IMR-90 (cell line): ENCODE measurements around the gene FGF7. TPM values are rescaled to one million over a fixed set of nuclear protein-coding genes. Genes with fewer than 3 reads are reported as not detected.

ENCODE experiments used
- ATAC-seq: fragments of 200-7000 bp; cut with Tn5 transposase; 2 replicates; pipeline ENCODE4 v1.9.1; 2020; ENCODE audit warnings: low read depth, mild to moderate bottlenecking, moderate library complexity
- BruUV-seq: library from RNA; stranded (reverse); fragments of 400-500 nt; replicated peaks from 2 replicates; lab custom pipeline; 2021; lab: Mats Ljungman, UMichigan
- CTCF ChIA-PET: fragments of 300-600 bp; formaldehyde crosslinking; extraction: SDS; loops from one replicate; lab custom pipeline; 2021; ENCODE audit warnings: antibody characterized with exemption; lab: Yijun Ruan, JAX
- POLR2A ChIA-PET: fragments of 300-600 bp; sonication (Branson Sonifier 250); formaldehyde crosslinking; loops from one replicate; lab custom pipeline; 2022; ENCODE audit warnings: antibody characterized with exemption; ENCODE audit not compliant: unreplicated experiment; lab: Charles Lee
- DNase-seq: peaks from one replicate; pipeline ENCODE4 v3.0.0; 2013
- H2AFZ ChIP-seq: replicated peaks from 2 replicates; pipeline ENCODE3; 2013; ENCODE audit warnings: low read length, mild to moderate bottlenecking; ENCODE audit not compliant: poor library complexity
- H2AK5ac ChIP-seq: 2 replicates; pipeline ENCODE4 v1.6.1; 2013; ENCODE audit warnings: low read depth, low read length, inconsistent platforms
- H2AK9ac ChIP-seq: replicated peaks from 2 replicates; pipeline ENCODE3; 2013; ENCODE audit warnings: mild to moderate bottlenecking, low read depth, low read length, moderate library complexity; ENCODE audit not compliant: poor library complexity
- H2BK120ac ChIP-seq: 2 replicates; pipeline ENCODE4 v1.6.1; 2013; ENCODE audit warnings: low read depth, low read length, inconsistent platforms
- H2BK15ac ChIP-seq: 3 replicates; pipeline ENCODE4 v1.6.1; 2013; ENCODE audit warnings: low read depth, low read length, inconsistent platforms
- H2BK20ac ChIP-seq: 2 replicates; pipeline ENCODE4 v1.6.1; 2013; ENCODE audit warnings: low read depth, mild to moderate bottlenecking, inconsistent platforms, low read length, moderate library complexity
- H2BK5ac ChIP-seq: 2 replicates; pipeline ENCODE4 v1.6.1; 2013; ENCODE audit warnings: mild to moderate bottlenecking, low read depth, low read length, inconsistent platforms; ENCODE audit not compliant: poor library complexity, severe bottlenecking
- H3K14ac ChIP-seq: replicated peaks from 2 replicates; pipeline ENCODE4 v1.6.1; 2013; ENCODE audit warnings: low read depth, low read length, inconsistent platforms
- H3K18ac ChIP-seq: 2 replicates; pipeline ENCODE4 v1.6.1; 2013; ENCODE audit warnings: low read depth, low read length, control low read depth
- H3K23ac ChIP-seq: 2 replicates; pipeline ENCODE4 v1.6.1; 2013; ENCODE audit warnings: low read depth, low read length, inconsistent platforms
- H3K27ac ChIP-seq: 2 replicates; pipeline ENCODE4 v1.5.1; 2013; ENCODE audit warnings: mild to moderate bottlenecking, control low read depth, low read length; ENCODE audit not compliant: insufficient read depth
- H3K27me3 ChIP-seq: 2 replicates; pipeline ENCODE4 v1.6.1; 2013; ENCODE audit warnings: low read length; ENCODE audit not compliant: control insufficient read depth, insufficient read depth
- H3K36me3 ChIP-seq: 2 replicates; pipeline ENCODE4 v1.6.1; 2013; ENCODE audit warnings: low read length, mixed read lengths; ENCODE audit not compliant: control insufficient read depth, insufficient read depth
- H3K4ac ChIP-seq: 2 replicates; pipeline ENCODE4 v1.6.1; 2013; ENCODE audit warnings: low read depth, low read length, inconsistent platforms
- H3K4me1 ChIP-seq: 2 replicates; pipeline ENCODE4 v1.6.1; 2013; ENCODE audit warnings: low read length, mixed read lengths; ENCODE audit not compliant: control insufficient read depth, insufficient read depth
- H3K4me2 ChIP-seq: 2 replicates; pipeline ENCODE4 v1.6.1; 2013; ENCODE audit warnings: low read depth, mild to moderate bottlenecking, control low read depth, low read length, moderate library complexity
- H3K4me3 ChIP-seq: 2 replicates; pipeline ENCODE4 v1.5.1; 2013; ENCODE audit warnings: low read depth, mild to moderate bottlenecking, control low read depth, low read length, moderate library complexity; ENCODE audit not compliant: insufficient read depth
- H3K56ac ChIP-seq: 2 replicates; pipeline ENCODE4 v1.6.1; 2013; ENCODE audit warnings: low read length, inconsistent platforms; ENCODE audit not compliant: insufficient read depth; ENCODE audit errors: extremely low read depth
- H3K79me1 ChIP-seq, 2 experiments: 2 replicates each; pipeline ENCODE4 v1.6.1; 2013; ENCODE audit warnings: low read length in 2 of 2, inconsistent platforms in 1 of 2, low read depth in 1 of 2
- H3K9ac ChIP-seq: 2 replicates; pipeline ENCODE4 v1.6.1; 2013; ENCODE audit warnings: low read depth, low read length, control low read depth
- H3K9me1 ChIP-seq: 2 replicates; pipeline ENCODE4 v1.6.1; 2013; ENCODE audit warnings: low read length, inconsistent platforms; ENCODE audit not compliant: insufficient read depth
- H3K9me3 ChIP-seq: 2 replicates; pipeline ENCODE4 v1.6.1; 2013; ENCODE audit warnings: low read length; ENCODE audit not compliant: control insufficient read depth, insufficient read depth
- H4K20me1 ChIP-seq: 2 replicates; pipeline ENCODE4 v1.6.1; 2013; ENCODE audit warnings: low read length, inconsistent platforms; ENCODE audit not compliant: insufficient read depth
- H4K5ac ChIP-seq: 2 replicates; pipeline ENCODE4 v1.6.1; 2013; ENCODE audit warnings: mild to moderate bottlenecking, low read depth, low read length, control low read depth
- H4K8ac ChIP-seq, 2 experiments: 2 replicates each; pipeline ENCODE4 v1.6.1; 2013; ENCODE audit warnings: low read depth in 2 of 2, low read length in 2 of 2, control low read depth in 1 of 2, inconsistent platforms in 1 of 2
- H4K91ac ChIP-seq: 2 replicates; pipeline ENCODE4 v1.6.1; 2013; ENCODE audit warnings: low read depth, low read length, inconsistent platforms; ENCODE audit not compliant: insufficient read depth
- CEBPB ChIP-seq: IDR thresholded peaks from 2 replicates; pipeline ENCODE4 v1.6.1; 2012; ENCODE audit warnings: low read depth, low read length, improper control_type of control experiment
- RFX5 ChIP-seq: IDR thresholded peaks from 2 replicates; pipeline ENCODE4 v1.8.0; 2012; ENCODE audit warnings: low read depth, mild to moderate bottlenecking, low read length, moderate library complexity
- WGBS, 2 experiments: methylation state at CpG; one replicate each; pipeline versions ENCODE4 v1.1.5 to v1.1.7; 2013; ENCODE audit warnings: missing lambda C conversion rate in 2 of 2; ENCODE audit not compliant: insufficient read length in 1 of 2; ENCODE audit errors: extremely low coverage in 2 of 2; 5-methylcytosine and 5-hydroxymethylcytosine counted together
- dilution Hi-C: fragments of 300-500 bp; cut with HindIII; formaldehyde crosslinking; loops from one replicate; pipeline ENCODE4 v1.14.3; 2018; ENCODE audit warnings: low sequenced_read_pairs; ENCODE audit not compliant: unreplicated experiment
- in situ Hi-C: fragments of 300-500 bp; cut with MboI; formaldehyde crosslinking; loops from 3 replicates; pipeline ENCODE4 v1.14.3; 2019; ENCODE audit warnings: low sequenced_read_pairs, inconsistent platforms, mixed read lengths
- intact Hi-C: fragments of 100-400 bp; cut with micrococcal nuclease; formaldehyde crosslinking; loops from 2 replicates; pipeline ENCODE4 v1.10.0; 2022
- polyA plus RNA-seq, 3 experiments: library from polyadenylated mRNA; depleted of rRNA; stranded (reverse); fragments of >200 nt; gene quantifications; 2 replicates each; pipeline ENCODE4 v1.2.3, GENCODE V29; 2012; ENCODE audit warnings: low replicate concordance in 1 of 3
- total RNA-seq: library from RNA; depleted of rRNA; stranded (reverse); fragments of >200 nt; gene quantifications from 2 replicates; pipeline ENCODE4 v1.2.3, GENCODE V29; 2012

The FGF7 gene
- total and polyA plus RNA-seq, 2 of the 4 experiments (the other 2 are of a cell fraction): 27.3 to 34.8 TPM

DNA sequence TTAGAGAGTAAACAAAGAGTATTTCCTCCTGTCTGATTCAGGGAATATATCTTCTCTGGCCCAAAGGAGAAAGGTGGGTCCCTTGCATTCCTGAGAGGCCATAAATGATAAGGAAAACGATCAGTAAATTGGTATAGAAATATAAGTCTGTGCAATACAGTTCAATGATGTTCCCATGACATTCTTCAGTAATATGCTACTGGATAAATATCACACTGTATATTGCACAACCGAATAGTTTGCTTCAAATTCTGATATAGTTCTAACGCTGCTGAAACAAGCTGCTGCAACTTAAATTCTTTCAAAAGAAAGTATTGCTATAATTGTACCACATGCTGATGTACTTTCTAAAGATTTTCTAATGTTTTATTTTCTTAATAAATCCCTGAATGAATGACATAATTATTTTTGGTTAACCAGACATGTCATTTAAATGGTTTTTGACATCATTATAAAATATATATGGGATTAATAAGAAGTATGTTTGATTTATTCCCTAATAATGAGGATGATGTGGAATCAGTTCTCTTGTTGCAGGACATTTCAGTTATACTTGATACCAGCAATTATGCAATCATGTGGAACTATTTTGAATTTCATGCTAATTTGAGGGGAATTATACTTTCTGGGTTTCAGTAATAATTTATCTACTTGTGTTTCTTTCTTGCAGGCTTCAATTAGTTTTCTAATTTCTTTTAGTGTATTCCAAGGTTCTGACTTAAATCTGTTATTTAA, 44.9 kb downstream of the FGF7 start:
- no peak overlapping the region for H3K27ac ChIP-seq
- no peak overlapping the region for H3K14ac ChIP-seq
- H3K4me1 ChIP-seq: peaks cover 5% of the 10 kb centered on the region; the same call in 1 of the 2 replicates
- no peak overlapping the region for H3K18ac ChIP-seq
- TF ChIP-seq CEBPB (peak; percentile 82), RFX5 (no peak)
- 0 out of 2 replicates have a peak, but pooled peaks cover 3% of the 10 kb centered on the region for H3K9me1 ChIP-seq
- no peak for ATAC-seq
- H2AK9ac ChIP-seq: no peak overlapping the region
- no peak overlapping the region for H3K9ac ChIP-seq
- H4K5ac ChIP-seq: no peak overlapping the region
- intact Hi-C loops: no loop called here
- no peak overlapping the region for H4K8ac ChIP-seq
- H2BK20ac ChIP-seq: no peak overlapping the region
- no peak overlapping the region for H4K91ac ChIP-seq
- H2AK5ac ChIP-seq: no peak overlapping the region
- no peak for DNase-seq
- BruUV-seq: no TSS peak
- H3K4me3 ChIP-seq: no peak overlapping the region
- H4K20me1 ChIP-seq: no peaks in the 10 kb centered on the region
- peak overlapping the region; percentile 81 for H2BK5ac ChIP-seq
- WGBS, 2 experiments: no CpG with 5 or more reads among the region's 3 CpGs
- no peak overlapping the region for H2BK120ac ChIP-seq
- H3K27me3 ChIP-seq: no peaks in the 10 kb centered on the region
- H3K4ac ChIP-seq: no peak overlapping the region
- POLR2A ChIA-PET: no interaction called here
- no peaks in the 10 kb centered on the region for H3K9me3 ChIP-seq
- H2AFZ ChIP-seq: no peak overlapping the region
- no peak overlapping the region for H3K56ac ChIP-seq
- CTCF ChIA-PET: no interaction called here
- in situ Hi-C loops: no loop called here
- no peak overlapping the region for H3K23ac ChIP-seq
- H3K36me3 ChIP-seq: peaks cover 17% of the 10 kb centered on the region
- no peak overlapping the region for H2BK15ac ChIP-seq
- H3K4me2 ChIP-seq: peak overlapping the region; percentile 25; the same call in 1 of the 2 replicates
- dilution Hi-C loops: no loop called here
- peaks cover 9 to 12% of the 10 kb centered on the region in 2 experiments for H3K79me1 ChIP-seq
